K562 (cell line): Measurements from ENCODE around the gene LBHD2. TPM values are rescaled to one million over a fixed set of nuclear protein-coding genes. Genes with fewer than 3 reads are reported as not detected.

Experiments
- ATAC-seq: fragments of 200-7000 bp; cut with Tn5 transposase; 3 replicates; pipeline ENCODE4 v1.9.1; 2020; ENCODE audit warnings: moderate library complexity
- BruUV-seq: library from RNA; stranded (reverse); fragments of 400-500 nt; replicated peaks from 2 replicates; lab custom pipeline; 2021; lab: Mats Ljungman, UMichigan
- CTCF ChIA-PET: fragments of 300-600 bp; formaldehyde crosslinking; extraction: SDS; loops from one replicate; lab custom pipeline; 2021; ENCODE audit warnings: low intra/inter-chr PET ratio; lab: Yijun Ruan, JAX
- POLR2A ChIA-PET: fragments of 300-600, 350-650 bp; sonication (Branson Sonifier 250); formaldehyde crosslinking; extraction: SDS; loops from one replicate; lab custom pipeline; 2021; ENCODE audit warnings: antibody characterized with exemption, inconsistent platforms; lab: Yijun Ruan, JAX
- DNase-seq, 4 experiments: peaks; one replicate each; pipeline versions ENCODE4 v3.0.0 to v3.0.0-alpha.2; 2011 to 2018; ENCODE audit warnings: low spot score in 3 of 4, mixed read lengths in 3 of 4; ENCODE audit errors: extremely low read depth in 1 of 4
- FAIRE-seq: peaks from 2 replicates; lab custom pipeline; 2011; peaks lifted over from hg19 to GRCh38; lab: Jason Lieb, UNC
- H2AFZ ChIP-seq: 2 replicates; pipeline ENCODE4 v1.6.0; 2011; ENCODE audit warnings: low read depth, low read length, control low read depth, inconsistent platforms
- H3K27ac ChIP-seq: fragments of 200-600 bp; 3 replicates; pipeline ENCODE4 v1.8.0; 2011; ENCODE audit warnings: low read depth, mild to moderate bottlenecking, control low read depth, inconsistent platforms, low read length, moderate library complexity, mixed read lengths; ENCODE audit errors: extremely low read depth
- H3K27me3 ChIP-seq, 2 experiments: fragments of 300-600 bp in 1 of 2; 2 replicates in 1 of 2; 3 replicates in 1 of 2; pipeline versions ENCODE4 v1.6.0 to v1.8.0; 2011; ENCODE audit warnings: inconsistent platforms in 2 of 2, low read length in 2 of 2, mild to moderate bottlenecking in 1 of 2, mixed read lengths in 1 of 2, moderate library complexity in 1 of 2; ENCODE audit not compliant: control insufficient read depth in 2 of 2, insufficient read depth in 2 of 2
- H3K36me3 ChIP-seq: fragments of 300-600 bp; 3 replicates; pipeline ENCODE4 v1.8.0; 2011; ENCODE audit warnings: mild to moderate bottlenecking, low read length, inconsistent platforms; ENCODE audit not compliant: control insufficient read depth, insufficient read depth
- H3K4me1 ChIP-seq, 2 experiments: fragments of 200-600 bp in 1 of 2; replicated peaks in 1 of 2; 2 replicates in 1 of 2; 3 replicates in 1 of 2; pipeline versions ENCODE4 v1.5.1 to v1.8.0; 2011; ENCODE audit warnings: inconsistent platforms in 2 of 2, low read length in 2 of 2, mild to moderate bottlenecking in 1 of 2, mixed read lengths in 1 of 2, moderate library complexity in 1 of 2; ENCODE audit not compliant: control insufficient read depth in 2 of 2, insufficient read depth in 2 of 2
- H3K4me2 ChIP-seq: 2 replicates; pipeline ENCODE4 v1.6.1; 2011; ENCODE audit warnings: low read length, control low read depth, inconsistent platforms, mixed read lengths; ENCODE audit not compliant: insufficient read depth
- H3K4me3 ChIP-seq: fragments of 200-600 bp; sonication (generic), shearing (Covaris generic); 2 replicates; pipeline ENCODE4 v1.5.1; 2016; ENCODE audit warnings: control low read depth, inconsistent platforms
- H3K79me2 ChIP-seq: fragments of 200-600 bp; 3 replicates; pipeline ENCODE4 v1.8.0; 2011; ENCODE audit warnings: low read length, inconsistent platforms; ENCODE audit not compliant: control insufficient read depth, insufficient read depth
- H3K9ac ChIP-seq, 2 experiments: 2 replicates each; pipeline versions ENCODE4 v1.6.0 to v1.6.1; 2011; ENCODE audit warnings: low read depth in 2 of 2, low read length in 2 of 2, control low read depth in 1 of 2, inconsistent platforms in 1 of 2, mild to moderate bottlenecking in 1 of 2, mixed read lengths in 1 of 2; ENCODE audit not compliant: insufficient read depth in 1 of 2
- H3K9me1 ChIP-seq: one replicate; pipeline ENCODE4 v1.6.0; 2011; ENCODE audit warnings: inconsistent platforms, mild to moderate bottlenecking, low read length, moderate library complexity; ENCODE audit not compliant: control insufficient read depth, insufficient read depth
- H3K9me3 ChIP-seq: replicated peaks from 2 replicates; pipeline ENCODE4 v1.5.1; 2011; ENCODE audit warnings: low read depth, low read length, inconsistent platforms; ENCODE audit not compliant: control insufficient read depth, insufficient read depth
- H4K20me1 ChIP-seq: replicated peaks from 2 replicates; pipeline ENCODE4 v1.6.1; 2011; ENCODE audit warnings: low read length, inconsistent platforms, mixed read lengths; ENCODE audit not compliant: control insufficient read depth, insufficient read depth
- BCL6 ChIP-seq: fragments of 250-450 bp; sonication (Bioruptor Pico); IDR thresholded peaks from 2 replicates; pipeline ENCODE4 v1.4.0; 2020
- BCOR ChIP-seq: fragments of 450-650 bp; IDR thresholded peaks from 2 replicates; pipeline ENCODE4 v1.6.1; 2016
- CHCHD3 ChIP-seq: fragments of 250-450 bp; sonication (Bioruptor Pico); IDR thresholded peaks from 2 replicates; pipeline ENCODE4 v2.1.2; 2022; ENCODE audit warnings: mild to moderate bottlenecking
- CSDE1 ChIP-seq, 2 experiments: fragments of 450-650 bp; IDR thresholded peaks; 2 replicates each; pipeline ENCODE4 v1.6.1; 2016; ENCODE audit warnings: mild to moderate bottlenecking in 1 of 2
- GTF2F1 ChIP-seq: IDR thresholded peaks from 2 replicates; pipeline ENCODE4 v1.6.1; 2011; ENCODE audit warnings: low read depth, low read length, improper control_type of control experiment
- KLF1 ChIP-seq: fragments of 450-650 bp; IDR thresholded peaks from 2 replicates; pipeline ENCODE4 v1.6.1; 2016; ENCODE audit warnings: missing genetic modification characterization, missing compliant biosample characterization
- MECOM ChIP-seq: fragments of 250-450 bp; sonication (Bioruptor Pico); IDR thresholded peaks from 2 replicates; pipeline ENCODE4 v1.8.0; 2022; ENCODE audit warnings: inconsistent platforms
- POLR3G ChIP-seq: IDR thresholded peaks from 2 replicates; pipeline ENCODE4 v1.6.1; 2011; ENCODE audit not compliant: insufficient read length, insufficient replicate concordance; ENCODE audit errors: extremely low read depth
- SOX6 ChIP-seq: fragments of 450-650 bp; IDR thresholded peaks from 2 replicates; pipeline ENCODE4 v1.6.1; 2014; ENCODE audit warnings: mild to moderate bottlenecking
- SP2 ChIP-seq: IDR thresholded peaks from 2 replicates; pipeline ENCODE4 v1.6.1; 2011; ENCODE audit warnings: mild to moderate bottlenecking, low read depth, low read length, moderate library complexity; ENCODE audit not compliant: poor library complexity, severe bottlenecking; ENCODE audit errors: extremely low read depth
- TCF7 ChIP-seq: sonication (generic); IDR thresholded peaks from 2 replicates; pipeline ENCODE4 v1.6.1; 2016; ENCODE audit warnings: antibody characterized with exemption, borderline replicate concordance
- USF1 ChIP-seq: sonication (generic); formaldehyde crosslinking; IDR thresholded peaks from 2 replicates; pipeline ENCODE4 v1.9.0; 2022; ENCODE audit warnings: mild to moderate bottlenecking, missing genetic modification reagents
- ZBED1 ChIP-seq: IDR thresholded peaks from 2 replicates; pipeline ENCODE4 v1.6.1; 2014
- ZNF282 ChIP-seq: sonication (generic); formaldehyde crosslinking; IDR thresholded peaks from 2 replicates; pipeline ENCODE4 v1.8.1; 2023; ENCODE audit warnings: missing genetic modification reagents
- WGBS: fragments of 100-300 bp; shearing (Covaris generic); methylation state at CpG from one replicate; pipeline ENCODE4 v1.1.6; 2016; ENCODE audit warnings: low coverage, mixed read lengths; ENCODE audit not compliant: insufficient coverage; ENCODE audit errors: missing lambda C conversion rate; 5-methylcytosine and 5-hydroxymethylcytosine counted together
- in situ Hi-C: fragments of 300-500 bp; cut with MboI; formaldehyde crosslinking; loops from 4 replicates; pipeline ENCODE4 v1.15.0; 2018; ENCODE audit warnings: inconsistent platforms, mixed read lengths
- intact Hi-C: fragments of 100-400 bp; cut with micrococcal nuclease; formaldehyde crosslinking; loops from 2 replicates; pipeline ENCODE4 v1.14.2; 2022
- polyA plus RNA-seq, 8 experiments: library from polyadenylated mRNA; depleted of rRNA in 4 of 8; stranded (reverse) in 5 of 8; unstranded in 3 of 8; fragments of >200 nt; fragmentation: Nextera tagmentation in 2 of 8; fragmentation: Illumina TruSeq in 1 of 8; extraction: Ambion mirVana in 2 of 8; extraction: Trizol in 1 of 8; gene quantifications; 2 replicates each; pipeline versions ENCODE4 v1.2.1 to v1.2.3, GENCODE V29; 2011 to 2014; ENCODE audit warnings: inconsistent platforms in 1 of 8, missing spikeins in 1 of 8
- total RNA-seq, 7 experiments: library from RNA; depleted of rRNA in 6 of 7; stranded (reverse); fragments of >200 nt in 6 of 7; fragmentation: Illumina TruSeq in 2 of 7; extraction: Trizol in 2 of 7; gene quantifications; 2 replicates each; pipeline versions ENCODE4 v1.2.1 to v1.2.3, GENCODE V29; 2011 to 2021; ENCODE audit warnings: low replicate concordance in 1 of 7

The LBHD2 gene
- total and polyA plus RNA-seq, 9 of the 15 experiments (the other 6 are each of a cell fraction or from before 2014, with no cell fraction given): not detected

- no peak for TF ChIP-seq SOX6
- TF ChIP-seq BCL6 (CRISPR knock-in tag): no peak
- TF ChIP-seq MECOM (CRISPR knock-in tag): no peak
- TF ChIP-seq USF1: no peak
Measured at GRCh38 chr14:103099733-103100280, 15.8 kb downstream of the LBHD2 start (continued).

GRCh38 chr14:103100281-103101121 is 16.5 kb downstream of the LBHD2 start:
- FAIRE-seq (no peak), ATAC-seq (no peak), DNase-seq (no peak)
- in situ Hi-C loops: loop anchor here (10.0 kb wide), 1 partner anchor 194 kb away; no protein-coding TSS in a partner anchor
- WGBS: 62% methylated on average over 20 of the region's 25 CpGs
- Histone ChIP-seq H3K9me3 (no peaks in the 10 kb centered on the region), H3K27me3 (no peaks in the 10 kb centered on the region), H3K79me2 (peaks cover 11% of the 10 kb centered on the region; the same call in 2 of the 3 replicates), H3K9me1 (no peaks in the 10 kb centered on the region), H3K4me1 (peaks cover 31 to 86% of the 10 kb centered on the region in 2 experiments), H3K27ac (no peak overlapping the region), H3K4me3 (no peak overlapping the region), H2AFZ (no peak overlapping the region), H3K36me3 (peaks cover 6% of the 10 kb centered on the region; the same call in 1 of the 3 replicates), H3K4me2 (peak overlapping the region; percentile 85), H4K20me1 (no peaks in the 10 kb centered on the region), H3K9ac (peak overlapping the region; percentile 62 to 91; a peak in 3 of 4 replicates)
- BruUV-seq: TSS peak; percentile 36
- intact Hi-C loops: no loop called here
- ChIA-PET CTCF (no interaction called here), POLR2A (interaction anchor here (0.6 to 1.2 kb wide), 3 partner anchors 10 to 233 kb away, joined by 3 to 4 read pairs (median 4); partner anchors contain the start of gene EIF5)
- TF ChIP-seq POLR3G: no peak
- TF ChIP-seq CHCHD3 (CRISPR knock-in tag): no peak
- no peak for TF ChIP-seq GTF2F1
- no peak for TF ChIP-seq BCOR
- no peak for TF ChIP-seq KLF1 (tag)
- no peak for TF ChIP-seq SP2
- TF ChIP-seq TCF7: no peak
- TF ChIP-seq ZNF282 (CRISPR knock-in tag): no peak
- no peak for TF ChIP-seq CSDE1 (IDR thresholded peaks at IDR 0.05)
- no peak for TF ChIP-seq ZBED1
